Measurements from ENCODE around the gene FSHR. TPM values are rescaled to one million over a fixed set of nuclear protein-coding genes. Genes with fewer than 3 reads are reported as not detected.

FSHR gene
- total and polyA plus RNA-seq, 7 donors: not detected

DNA sequence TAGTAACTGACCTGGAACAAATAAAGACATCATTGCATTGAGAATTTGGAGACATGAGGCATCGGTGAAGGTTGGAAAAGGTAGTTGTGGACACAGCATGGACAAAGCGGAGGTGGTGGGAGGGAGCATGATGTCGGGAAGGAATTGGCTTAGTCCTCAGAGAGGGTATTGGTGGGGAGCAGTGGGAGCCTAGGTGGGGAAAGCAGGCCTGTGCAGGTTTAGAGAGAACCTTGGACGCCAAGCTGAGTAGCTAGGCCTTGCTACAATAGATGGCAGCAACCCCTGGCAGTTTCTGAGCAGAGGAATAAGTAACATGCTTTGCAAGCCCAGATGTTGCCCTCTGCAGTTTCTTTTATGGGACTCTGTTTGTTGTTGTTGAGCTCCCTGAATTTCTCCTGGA lies 221.6 kb downstream of the FSHR start:
- Histone ChIP-seq H3K9me3 (no peaks in the 10 kb centered on the region), H3K27ac (no peak overlapping the region), H3K4me1 (no peaks in the 10 kb centered on the region), H3K36me3 (ENCODE audit: insufficient read depth in 1 of 2, low read depth in 1 of 2) (no peaks in the 10 kb centered on the region), H3K27me3 (ENCODE audit: insufficient read depth in 3 of 3, low read length in 2 of 3) (no peaks in the 10 kb centered on the region), H3K4me3 (no peak overlapping the region)
- WGBS, 3 donors: 80 to 86% (median 84%) methylated on average over 4 of the region's 4 CpGs
- intact Hi-C loops (cut with DNase I): no loop called here
- DNase-seq: no peak
- no peak for TF ChIP-seq CTCF (IDR thresholded peaks at IDR 0.05)
- ATAC-seq: no peak

GRCh38 chr2:48929571-48930301 lies 224.6 kb downstream of the FSHR start:
- ATAC-seq: no peak
- WGBS, 3 donors: 52 to 64% (median 60%) methylated on average over 6 of the region's 6 CpGs
- intact Hi-C loops (cut with DNase I): no loop called here
- Histone ChIP-seq H3K27me3 (ENCODE audit: insufficient read depth in 3 of 3, low read length in 2 of 3) (no peaks in the 10 kb centered on the region), H3K9me3 (no peaks in the 10 kb centered on the region), H3K4me3 (no peak overlapping the region), H3K27ac (no peak overlapping the region), H3K4me1 (no peaks in the 10 kb centered on the region), H3K36me3 (ENCODE audit: insufficient read depth in 1 of 2, low read depth in 1 of 2) (no peaks in the 10 kb centered on the region)
- no peak for TF ChIP-seq CTCF (IDR thresholded peaks at IDR 0.05)
- DNase-seq: no peak

DNA sequence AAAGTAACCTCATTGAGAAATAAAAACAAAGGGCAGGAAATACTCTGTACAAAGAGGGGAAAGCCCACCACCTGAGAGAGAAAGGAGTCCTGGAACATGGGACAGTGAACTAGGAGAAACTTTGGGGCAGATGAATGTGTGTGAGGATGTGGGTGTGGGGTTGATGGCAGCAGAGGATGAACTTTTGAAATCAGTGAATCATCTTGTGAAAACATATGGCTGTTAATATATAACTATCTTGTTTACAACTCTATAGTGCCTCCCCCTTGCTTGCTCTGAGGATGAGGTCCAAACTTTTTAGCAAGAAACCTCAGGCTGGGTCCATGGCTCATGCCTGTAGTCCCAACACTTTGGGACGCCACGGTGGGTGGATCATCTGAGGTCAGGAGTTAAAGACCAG lies 227.0 kb downstream of the FSHR start:
- H3K4me3 ChIP-seq: no peak overlapping the region
- no peak for TF ChIP-seq CTCF (IDR thresholded peaks at IDR 0.05)
- no peaks in the 10 kb centered on the region for H3K9me3 ChIP-seq
- H3K36me3 ChIP-seq (ENCODE audit: insufficient read depth in 1 of 2, low read depth in 1 of 2): no peaks in the 10 kb centered on the region
- H3K27ac ChIP-seq: no peak overlapping the region
- ATAC-seq (no peak), DNase-seq (no peak)
- no peaks in the 10 kb centered on the region for H3K27me3 ChIP-seq (ENCODE audit: insufficient read depth in 3 of 3, low read length in 2 of 3)
- intact Hi-C loops (cut with DNase I): no loop called here
- 71 to 76% (median 75%) methylated on average over 2 of the region's 2 CpGs for WGBS, 3 donors
- no peaks in the 10 kb centered on the region for H3K4me1 ChIP-seq

DNA sequence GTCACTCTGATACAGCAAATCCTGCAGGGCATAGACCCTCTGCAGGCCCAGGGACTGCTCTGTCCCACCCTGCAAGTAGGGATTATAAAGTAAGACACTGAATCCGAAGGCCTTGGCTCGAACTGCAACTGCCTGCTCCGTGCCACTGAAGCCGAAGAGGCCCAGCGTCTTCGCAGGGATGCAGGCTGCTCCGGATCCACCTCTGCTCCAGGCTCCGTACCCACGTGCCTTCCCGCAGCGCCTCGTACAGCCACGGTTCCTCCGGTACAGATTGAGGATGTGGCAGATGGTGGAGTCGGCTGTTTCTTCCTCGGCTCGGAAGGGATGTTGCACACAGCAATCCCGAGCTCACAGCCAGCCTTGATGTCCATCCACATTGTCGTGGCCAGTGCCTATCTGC lies 238.4 kb downstream of the FSHR start:
- no peak overlapping the region for H3K27ac ChIP-seq
- DNase-seq (no peak), ATAC-seq (no peak)
- TF ChIP-seq CTCF (IDR thresholded peaks at IDR 0.05): no peak
- no peaks in the 10 kb centered on the region for H3K9me3 ChIP-seq
- H3K4me1 ChIP-seq: no peaks in the 10 kb centered on the region
- no peak overlapping the region for H3K4me3 ChIP-seq
- intact Hi-C loops (cut with DNase I): no loop called here
- WGBS, 3 donors: 93% methylated on average over 19 of the region's 19 CpGs
- H3K36me3 ChIP-seq (ENCODE audit: insufficient read depth in 1 of 2, low read depth in 1 of 2): no peaks in the 10 kb centered on the region
- H3K27me3 ChIP-seq (ENCODE audit: insufficient read depth in 3 of 3, low read length in 2 of 3): no peaks in the 10 kb centered on the region

- Histone ChIP-seq H3K4me3 (no peak overlapping the region), H3K9me3 (no peaks in the 10 kb centered on the region), H3K27ac (no peak overlapping the region), H3K27me3 (ENCODE audit: insufficient read depth in 3 of 3, low read length in 2 of 3) (no peaks in the 10 kb centered on the region), H3K4me1 (no peaks in the 10 kb centered on the region), H3K36me3 (ENCODE audit: insufficient read depth in 1 of 2, low read depth in 1 of 2) (no peaks in the 10 kb centered on the region)
- intact Hi-C loops (cut with DNase I): no loop called here
- 71 to 77% (median 75%) methylated on average over 10 of the region's 10 CpGs for WGBS, 3 donors
- no peak for TF ChIP-seq CTCF (IDR thresholded peaks at IDR 0.05)
- DNase-seq (no peak), ATAC-seq (no peak)
These were observed 239.1 kb downstream of the FSHR start for GRCh38 chr2:48915227-48915626.
